ENCODE measurements around the gene HSPB6.

- TF ChIP-seq POLR2AphosphoS5 (IDR thresholded peaks at IDR 0.05; ENCODE audit: low read depth, low read length), result no peak
- TF ChIP-seq TAF1 (IDR thresholded peaks at IDR 0.05; ENCODE audit: borderline replicate concordance, insufficient read depth, low read length), result no peak
- TF ChIP-seq REST (IDR thresholded peaks at IDR 0.05; ENCODE audit: insufficient read depth in 1 of 2, low read depth in 2 of 2, low read length in 2 of 2), result no peak
These were observed 31.5 kb downstream of the HSPB6 start for GRCh38 chr19:35725216-35725861.
